ENCODE data around the gene ZBTB45. TPM values are rescaled to one million over a fixed set of nuclear protein-coding genes. Genes with fewer than 3 reads are reported as not detected.

Gene ZBTB45
- total RNA-seq, 2 donors from 2014 or later = 9.9 to 12.9 TPM

DNA sequence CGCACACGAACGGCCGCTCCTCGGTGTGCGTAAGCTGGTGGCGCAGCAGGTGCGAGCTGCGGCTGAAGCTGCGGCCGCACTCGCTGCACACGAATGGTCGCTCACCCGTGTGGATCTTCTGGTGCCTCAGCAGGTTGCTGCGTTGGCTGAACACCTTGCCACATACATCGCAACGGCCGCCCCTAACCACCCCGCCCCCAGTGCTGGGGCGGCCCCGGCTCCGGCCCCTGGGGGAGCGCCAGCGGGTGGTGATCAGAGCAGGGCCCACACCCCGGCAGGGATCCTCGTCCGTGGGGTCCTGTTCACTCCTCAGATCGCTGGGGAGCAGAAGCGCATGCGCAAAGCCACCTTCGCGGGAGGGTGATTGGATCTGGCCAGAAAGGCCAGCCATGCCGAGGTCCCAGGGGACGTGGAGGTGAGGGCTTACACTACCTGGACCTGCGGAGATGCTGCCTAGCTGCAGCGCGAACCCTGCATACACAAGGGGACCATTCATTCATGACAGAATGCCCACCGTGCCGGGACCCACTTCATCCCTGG is 43.5 kb upstream of the ZBTB45 start:
- H3K4me1 ChIP-seq = peaks cover 36% of the 10 kb centered on the region
- intact Hi-C loops (cut with DNase I) = no loop called here
- no peaks in the 10 kb centered on the region for H3K36me3 ChIP-seq (replicated peaks in 1 of 2; ENCODE audit: insufficient read depth in 1 of 2, low read depth in 2 of 2)
- TF ChIP-seq CTCF (IDR thresholded peaks at IDR 0.05) (no peak), POLR2A (IDR thresholded peaks at IDR 0.05) (no peak)
- H3K4me3 ChIP-seq = no peak overlapping the region
- ATAC-seq (no peak), DNase-seq (peak; percentile 38 to 59 (median 48))
- H3K27ac ChIP-seq = peak overlapping the region in 1 of 4 donors; percentile 59
- no peaks in the 10 kb centered on the region for H3K27me3 ChIP-seq
- 4 to 5% methylated on average over 6 to 40 of the region's 40 CpGs for WGBS, 2 donors
- H3K9me3 ChIP-seq = no peaks in the 10 kb centered on the region

GRCh38 chr19:58562122-58563033 is 42.8 kb upstream of the ZBTB45 start:
- Histone ChIP-seq H3K27me3 (no peaks in the 10 kb centered on the region), H3K27ac (peak overlapping the region in 2 of 4 donors; percentile 38 to 59), H3K36me3 (replicated peaks in 1 of 2; ENCODE audit: insufficient read depth in 1 of 2, low read depth in 2 of 2) (no peaks in the 10 kb centered on the region), H3K9me3 (no peaks in the 10 kb centered on the region), H3K4me3 (no peak overlapping the region), H3K4me1 (peaks cover 39% of the 10 kb centered on the region)
- ATAC-seq (no peak), DNase-seq (peak; percentile 39 to 56 (median 50))
- 3 to 5% methylated on average over 8 to 107 of the region's 107 CpGs for WGBS, 2 donors
- intact Hi-C loops (cut with DNase I) = no loop called here
- TF ChIP-seq CTCF (IDR thresholded peaks at IDR 0.05) = no peak
- peak in 2 of 3 donors; percentile 21 to 29 for TF ChIP-seq POLR2A (IDR thresholded peaks at IDR 0.05)

DNA sequence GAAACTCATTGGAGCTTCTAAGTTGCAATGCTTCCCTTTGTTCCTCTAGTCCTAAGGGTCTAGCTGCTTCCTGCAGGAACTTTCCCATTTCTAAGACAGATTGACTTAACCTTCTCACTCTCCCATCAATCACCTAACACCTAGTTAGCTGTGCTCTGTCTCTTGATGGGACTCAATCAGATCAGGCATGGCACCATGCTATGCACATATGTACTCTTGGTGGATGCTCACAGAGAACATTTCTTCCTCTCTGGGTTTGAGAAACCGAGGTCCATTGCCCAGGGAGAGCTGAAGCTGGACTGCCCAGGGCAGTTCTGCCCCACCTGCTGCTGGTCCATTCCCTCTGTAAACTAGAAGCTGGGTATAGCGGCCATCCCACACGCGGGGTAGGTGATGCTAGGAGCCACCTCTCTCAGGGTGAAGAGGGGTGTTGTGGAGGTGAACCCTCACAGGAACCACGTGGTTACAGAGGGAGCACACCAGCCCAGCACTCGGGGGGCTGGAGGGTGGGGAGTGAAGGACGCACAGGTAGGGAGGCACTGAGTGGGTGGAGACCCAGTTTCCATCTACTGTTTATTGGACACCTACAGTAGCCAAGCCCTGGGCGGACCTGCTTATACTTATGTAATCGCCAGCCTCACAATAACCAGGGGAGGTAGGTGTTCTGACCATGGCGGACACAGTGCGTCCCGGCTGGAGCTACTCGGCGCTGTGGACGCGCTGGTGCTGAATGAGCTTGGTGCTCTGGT is 41.9 kb upstream of the ZBTB45 start:
- TF ChIP-seq CTCF (IDR thresholded peaks at IDR 0.05) (no peak), POLR2A (IDR thresholded peaks at IDR 0.05) (no peak)
- no peaks in the 10 kb centered on the region for H3K27me3 ChIP-seq
- H3K9me3 ChIP-seq = no peaks in the 10 kb centered on the region
- WGBS, 2 donors = 43 to 49% methylated on average over 7 to 16 of the region's 16 CpGs
- peak overlapping the region in 2 of 4 donors; percentile 38 to 59 for H3K27ac ChIP-seq
- H3K36me3 ChIP-seq (replicated peaks in 1 of 2; ENCODE audit: insufficient read depth in 1 of 2, low read depth in 2 of 2) = no peaks in the 10 kb centered on the region
- intact Hi-C loops (cut with DNase I) = no loop called here
- DNase-seq = no peak
- peaks cover 48% of the 10 kb centered on the region for H3K4me1 ChIP-seq
- no peak for ATAC-seq
- no peak overlapping the region for H3K4me3 ChIP-seq

DNA sequence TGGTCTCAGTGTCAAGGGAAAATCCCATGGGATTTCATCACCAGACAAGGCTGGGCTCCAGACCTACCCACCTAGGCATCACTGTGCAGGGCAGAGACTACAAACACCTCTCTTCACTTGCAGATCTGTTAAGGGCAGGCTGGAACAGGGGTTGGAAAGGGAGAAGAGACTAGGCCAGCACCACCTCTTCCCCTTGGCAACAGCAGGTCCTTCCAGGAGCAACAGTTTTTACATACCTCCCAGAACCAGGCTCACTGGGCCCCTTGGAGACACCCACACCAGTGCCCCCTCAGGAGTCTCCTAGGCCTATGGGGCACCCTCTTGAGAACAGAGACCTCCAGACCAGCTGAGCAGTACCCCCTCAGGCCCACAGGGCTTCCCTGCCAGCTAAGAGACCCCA is 41.3 kb upstream of the ZBTB45 start:
- H3K27me3 ChIP-seq = no peaks in the 10 kb centered on the region
- ATAC-seq (no peak), DNase-seq (no peak)
- intact Hi-C loops (cut with DNase I) = no loop called here
- TF ChIP-seq CTCF (IDR thresholded peaks at IDR 0.05) (no peak), POLR2A (IDR thresholded peaks at IDR 0.05) (no peak)
- H3K27ac ChIP-seq = no peak overlapping the region
- no peaks in the 10 kb centered on the region for H3K9me3 ChIP-seq
- no peak overlapping the region for H3K4me3 ChIP-seq
- H3K4me1 ChIP-seq = peaks cover 54% of the 10 kb centered on the region
- peaks cover 0 to 4% of the 10 kb centered on the region in 2 donors for H3K36me3 ChIP-seq (replicated peaks in 1 of 2; ENCODE audit: insufficient read depth in 1 of 2, low read depth in 2 of 2)
